ENCODE measurements around the gene TMEM51.

The TMEM51 gene

GRCh38 chr1:15201221-15201620 is 47.7 kb downstream of the TMEM51 start:
- DNase-seq, result no peak

GRCh38 chr1:15201849-15202551 is 48.5 kb downstream of the TMEM51 start:
- DNase-seq, result no peak

- no peak for DNase-seq
Measured at GRCh38 chr1:15204931-15205330, 51.4 kb downstream of the TMEM51 start.

GRCh38 chr1:15205586-15206346 is 52.2 kb downstream of the TMEM51 start:
- no peak for DNase-seq

GRCh38 chr1:15206418-15207030 is 53.0 kb downstream of the TMEM51 start:
- DNase-seq, result no peak

- no peak for DNase-seq
Measured at GRCh38 chr1:15207031-15207828, 53.7 kb downstream of the TMEM51 start.

GRCh38 chr1:15207829-15208429 is 54.4 kb downstream of the TMEM51 start:
- DNase-seq, result no peak

GRCh38 chr1:15210651-15211375 is 57.3 kb downstream of the TMEM51 start:
- DNase-seq, result no peak

GRCh38 chr1:15211424-15211823 is 57.9 kb downstream of the TMEM51 start:
- DNase-seq, result no peak

GRCh38 chr1:15212216-15212953 is 58.8 kb downstream of the TMEM51 start:
- DNase-seq, result no peak

GRCh38 chr1:15212954-15213291 is 59.4 kb downstream of the TMEM51 start:
- no peak for DNase-seq

GRCh38 chr1:15213341-15213821 is 59.8 kb downstream of the TMEM51 start:
- DNase-seq, result no peak

- no peak for DNase-seq
Measured at GRCh38 chr1:15214527-15214926, 61.0 kb downstream of the TMEM51 start.

- DNase-seq, result no peak
Measured at GRCh38 chr1:15215116-15215515, 61.6 kb downstream of the TMEM51 start.

GRCh38 chr1:15217654-15218053 is 64.1 kb downstream of the TMEM51 start:
- DNase-seq, result no peak

GRCh38 chr1:15218287-15219279 is 65.0 kb downstream of the TMEM51 start:
- peak; percentile 13 for DNase-seq

- DNase-seq, result no peak
Measured at GRCh38 chr1:15219280-15220023, 65.9 kb downstream of the TMEM51 start.

GRCh38 chr1:15220024-15220392 is 66.5 kb downstream of the TMEM51 start:
- DNase-seq, result no peak

GRCh38 chr1:15220825-15221431 is 67.4 kb downstream of the TMEM51 start:
- DNase-seq, result no peak

Measured in activated CD4-positive, alpha-beta T cell treated with anti-CD3 and anti-CD28 coated beads, Interleukin-2, Interleukin-6, amounts not matched to agents 100 ng/mL and 50 ng/mL, durations not matched to agents 16 hours and 8 hours (primary cell).